Ascending aorta (tissue), 2 donors: ENCODE measurements around the gene BIN2. TPM values are rescaled to one million over a fixed set of nuclear protein-coding genes. Genes with fewer than 3 reads are reported as not detected.
"Not testable (repeated sequence)": the region's sequence is repeated elsewhere in the genome, so short reads cannot be mapped to it uniquely, and the experiment has no call there.

ENCODE experiments used
- DNase-seq, 2 donors: peaks; one replicate each; pipeline ENCODE4 v3.0.0-alpha.2; 2019; ENCODE audit warnings: low spot score in 2 of 2
- H3K27ac ChIP-seq, 2 donors: fragments of 200-600 bp; sonication (generic); one replicate each; pipeline ENCODE4 v1.5.1; 2016 to 2017; ENCODE audit warnings: mild to moderate bottlenecking in 1 of 2
- H3K27me3 ChIP-seq: fragments of 200-600 bp; sonication (generic); one replicate; pipeline ENCODE4 v1.5.1; 2017
- H3K36me3 ChIP-seq, 2 donors: fragments of 200-600 bp; sonication (generic); one replicate each; pipeline ENCODE4 v1.5.1; 2016
- H3K4me1 ChIP-seq, 2 donors: fragments of 200-600 bp; sonication (generic); one replicate each; pipeline ENCODE4 v1.5.1; 2016 to 2017; ENCODE audit warnings: mild to moderate bottlenecking in 1 of 2
- H3K4me3 ChIP-seq, 2 donors: fragments of 200-600 bp; sonication (generic); one replicate each; pipeline ENCODE4 v1.5.1; 2016 to 2017; ENCODE audit warnings: mild to moderate bottlenecking in 1 of 2
- H3K9me3 ChIP-seq, 2 donors: fragments of 200-600 bp; sonication (generic); one replicate each; pipeline ENCODE4 v1.5.1; 2016
- intact Hi-C: fragments of 100-400 bp; cut with DNase I; formaldehyde crosslinking; loops from one replicate; pipeline ENCODE4 v1.15.1; 2023
- total RNA-seq: library from RNA; depleted of rRNA; stranded (reverse); fragments of >200 nt; gene quantifications from one replicate; pipeline ENCODE4 v1.1.0, GENCODE V29; 2016
- TF ChIP-seq, protein P1 (sequence below), 3 experiments: fragments of 200-600 bp in 2 of 3; fragments of 450-650 bp in 1 of 3; sonication (generic) in 2 of 3; IDR thresholded peaks; one replicate each; pipeline ENCODE4 v1.5.1; 2016 to 2019; ENCODE audit warnings: antibody characterized with exemption in 3 of 3, mild to moderate bottlenecking in 1 of 3, moderate library complexity in 1 of 3

The BIN2 gene
- total RNA-seq, 1 donor from 2014 or later: 4.2 TPM

GRCh38 chr12:51262758-51263177 lies 61.2 kb downstream of the BIN2 start:
- Histone ChIP-seq H3K4me1 (no peaks in the 10 kb centered on the region), H3K36me3 (no peaks in the 10 kb centered on the region), H3K4me3 (no peak overlapping the region), H3K9me3 (no peaks in the 10 kb centered on the region), H3K27me3 (no peaks in the 10 kb centered on the region), H3K27ac (no peak overlapping the region)
- TF ChIP-seq, protein P1, sequence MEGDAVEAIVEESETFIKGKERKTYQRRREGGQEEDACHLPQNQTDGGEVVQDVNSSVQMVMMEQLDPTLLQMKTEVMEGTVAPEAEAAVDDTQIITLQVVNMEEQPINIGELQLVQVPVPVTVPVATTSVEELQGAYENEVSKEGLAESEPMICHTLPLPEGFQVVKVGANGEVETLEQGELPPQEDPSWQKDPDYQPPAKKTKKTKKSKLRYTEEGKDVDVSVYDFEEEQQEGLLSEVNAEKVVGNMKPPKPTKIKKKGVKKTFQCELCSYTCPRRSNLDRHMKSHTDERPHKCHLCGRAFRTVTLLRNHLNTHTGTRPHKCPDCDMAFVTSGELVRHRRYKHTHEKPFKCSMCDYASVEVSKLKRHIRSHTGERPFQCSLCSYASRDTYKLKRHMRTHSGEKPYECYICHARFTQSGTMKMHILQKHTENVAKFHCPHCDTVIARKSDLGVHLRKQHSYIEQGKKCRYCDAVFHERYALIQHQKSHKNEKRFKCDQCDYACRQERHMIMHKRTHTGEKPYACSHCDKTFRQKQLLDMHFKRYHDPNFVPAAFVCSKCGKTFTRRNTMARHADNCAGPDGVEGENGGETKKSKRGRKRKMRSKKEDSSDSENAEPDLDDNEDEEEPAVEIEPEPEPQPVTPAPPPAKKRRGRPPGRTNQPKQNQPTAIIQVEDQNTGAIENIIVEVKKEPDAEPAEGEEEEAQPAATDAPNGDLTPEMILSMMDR (IDR thresholded peaks at IDR 0.05): peak in 1 of 3 experiments; percentile 8
- no peak for DNase-seq
- intact Hi-C loops: no loop called here

DNA sequence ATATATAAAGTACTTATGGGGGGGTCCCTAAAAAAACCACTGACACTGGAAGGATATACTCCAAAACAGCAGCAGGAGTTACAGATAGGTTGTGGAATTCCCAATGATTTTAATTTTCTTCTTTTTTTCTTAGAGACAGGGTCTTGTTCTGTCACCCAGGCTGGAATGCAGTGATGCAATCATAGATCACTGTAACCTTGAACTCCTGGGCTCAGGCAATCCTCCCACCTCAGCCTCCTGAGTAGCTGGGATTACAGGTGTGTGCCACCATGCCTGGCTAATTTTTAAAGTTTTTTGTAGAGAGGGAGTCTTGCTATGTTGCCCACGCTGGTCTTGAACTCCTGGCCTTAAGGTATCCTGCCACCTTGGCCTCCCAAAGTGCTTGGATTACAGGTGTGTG lies 64.4 kb downstream of the BIN2 start:
- intact Hi-C loops, H3K27me3 ChIP-seq, H3K36me3 ChIP-seq, H3K27ac ChIP-seq, H3K4me3 ChIP-seq, H3K4me1 ChIP-seq, DNase-seq, H3K9me3 ChIP-seq: not testable (repeated sequence)

DNA sequence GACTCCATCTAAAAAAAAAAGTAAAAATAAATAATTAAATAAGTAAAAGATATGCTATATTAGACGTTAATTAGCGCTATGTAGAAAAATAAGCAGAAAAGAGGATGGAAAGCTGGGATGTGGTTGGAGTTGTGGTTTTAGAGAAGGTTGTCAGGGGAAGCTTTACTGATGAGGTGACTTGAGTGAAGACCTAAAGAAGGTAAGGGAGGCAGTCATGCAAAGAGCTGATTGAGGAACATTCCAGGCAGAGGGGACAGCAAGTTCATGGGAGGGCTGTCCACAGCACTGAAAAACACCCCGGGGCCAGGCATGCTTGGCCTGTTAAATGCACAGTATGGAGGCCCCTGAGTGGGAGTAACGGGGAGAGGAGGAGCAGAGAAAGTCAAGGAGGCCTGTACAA lies 69.4 kb downstream of the BIN2 start:
- Histone ChIP-seq H3K27me3 (no peaks in the 10 kb centered on the region), H3K27ac (no peak overlapping the region), H3K36me3 (no peaks in the 10 kb centered on the region), H3K4me1 (no peaks in the 10 kb centered on the region), H3K4me3 (no peak overlapping the region), H3K9me3 (no peaks in the 10 kb centered on the region)
- intact Hi-C loops: no loop called here
- no peak for DNase-seq
- TF ChIP-seq, protein P1 (IDR thresholded peaks at IDR 0.05): no peak

- TF ChIP-seq, protein P1 (IDR thresholded peaks at IDR 0.05): no peak
- Histone ChIP-seq H3K4me1 (no peaks in the 10 kb centered on the region), H3K27ac (no peak overlapping the region), H3K36me3 (no peaks in the 10 kb centered on the region), H3K27me3 (no peaks in the 10 kb centered on the region), H3K9me3 (no peaks in the 10 kb centered on the region), H3K4me3 (no peak overlapping the region)
- intact Hi-C loops: no loop called here
- no peak for DNase-seq
These were observed 70.7 kb downstream of the BIN2 start for GRCh38 chr12:51253276-51253675.

DNA sequence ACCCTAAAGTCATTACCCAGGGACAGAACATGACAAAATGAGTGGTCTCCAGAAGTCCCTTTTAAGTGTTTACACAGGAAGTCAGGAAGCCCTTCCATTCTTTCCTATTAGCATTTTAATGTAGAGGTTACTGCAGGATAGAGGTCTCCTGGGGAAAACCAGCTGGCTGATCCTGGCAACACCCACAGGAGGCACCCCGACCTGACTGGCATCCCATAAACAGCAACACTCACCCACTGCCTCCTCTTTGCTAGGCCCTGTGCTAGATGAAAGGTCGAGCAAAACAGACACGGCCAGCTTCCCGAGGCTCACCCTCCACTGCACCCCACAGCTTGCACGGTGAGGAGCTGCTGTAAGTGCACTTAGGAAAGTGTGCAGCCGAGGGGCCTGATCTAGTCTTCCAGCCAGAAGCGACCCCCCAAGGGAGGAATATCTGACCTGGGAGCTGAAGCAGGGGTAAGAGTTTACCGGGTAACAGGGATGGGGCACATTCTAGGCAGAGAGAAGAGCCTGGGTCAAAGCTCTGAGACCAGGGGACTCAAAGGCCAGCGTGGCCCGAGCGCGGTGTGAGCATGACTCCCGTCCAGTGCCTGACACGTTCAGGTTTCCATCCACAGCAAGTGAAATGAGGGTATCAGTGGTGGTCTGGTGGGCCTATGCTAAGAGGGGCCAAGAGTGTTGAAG lies 76.3 kb downstream of the BIN2 start:
- DNase-seq: no peak

GRCh38 chr12:51246254-51246853 lies 77.6 kb downstream of the BIN2 start:
- Histone ChIP-seq H3K4me1 (peaks cover under 1 to 5% of the 10 kb centered on the region in 2 donors), H3K36me3 (peaks cover 22 to 39% of the 10 kb centered on the region in 2 donors), H3K27ac (peak overlapping the region in 1 of 2 donors; percentile 36), H3K27me3 (no peaks in the 10 kb centered on the region), H3K9me3 (no peaks in the 10 kb centered on the region), H3K4me3 (no peak overlapping the region)
- TF ChIP-seq, protein P1 (IDR thresholded peaks at IDR 0.05): no peak
- no peak for DNase-seq
- intact Hi-C loops: no loop called here

More for the DNA sequence above, 76.3 kb downstream of the BIN2 start:
- no peaks in the 10 kb centered on the region for H3K9me3 ChIP-seq
- no peaks in the 10 kb centered on the region for H3K4me1 ChIP-seq
- H3K4me3 ChIP-seq: no peak overlapping the region
- peaks cover 11 to 26% of the 10 kb centered on the region in 2 donors for H3K36me3 ChIP-seq
- H3K27me3 ChIP-seq: no peaks in the 10 kb centered on the region
- intact Hi-C loops: no loop called here
- TF ChIP-seq, protein P1 (IDR thresholded peaks at IDR 0.05): no peak
- H3K27ac ChIP-seq: no peak overlapping the region
